ENCODE measurements around the gene COX6A2.
"Not testable (repeated sequence)": the region's sequence is repeated elsewhere in the genome, so short reads cannot be mapped to it uniquely, and the experiment has no call there.

The COX6A2 gene

GRCh38 chr16:31461921-31462804 lies 34.0 kb upstream of the COX6A2 start:
- no peak for DNase-seq

GRCh38 chr16:31461201-31461920 lies 33.2 kb upstream of the COX6A2 start:
- no peak for DNase-seq

GRCh38 chr16:31460582-31461002 lies 32.4 kb upstream of the COX6A2 start:
- DNase-seq = no peak

GRCh38 chr16:31459687-31460581 lies 31.8 kb upstream of the COX6A2 start:
- DNase-seq = peak; percentile 96

GRCh38 chr16:31458844-31459686 lies 30.9 kb upstream of the COX6A2 start, which contains the start of gene ARMC5:
Gene ARMC5 (plus strand): TSS chr16:31459501. CDS start chr16:31459525, 24 bp downstream.
- peak; percentile 95 for DNase-seq

- peak; percentile 24 for DNase-seq
Observed at GRCh38 chr16:31458073-31458843, 30.1 kb upstream of the COX6A2 start.

GRCh38 chr16:31456988-31457360 lies 28.8 kb upstream of the COX6A2 start:
- no peak for DNase-seq

- no peak for DNase-seq
Observed at GRCh38 chr16:31455601-31456314, 27.6 kb upstream of the COX6A2 start.

GRCh38 chr16:31453255-31454204 lies 25.4 kb upstream of the COX6A2 start:
- no peak for DNase-seq

- no peak for DNase-seq
Observed at GRCh38 chr16:31452631-31453106, 24.5 kb upstream of the COX6A2 start.

GRCh38 chr16:31451681-31452351 lies 23.7 kb upstream of the COX6A2 start:
- peak; percentile 32 for DNase-seq

GRCh38 chr16:31451201-31451600 lies 23.0 kb upstream of the COX6A2 start:
- no peak for DNase-seq

GRCh38 chr16:31445931-31446330 lies 17.8 kb upstream of the COX6A2 start:
- not testable (repeated sequence) for DNase-seq

- no peak for DNase-seq
Observed at GRCh38 chr16:31441956-31442355, 13.8 kb upstream of the COX6A2 start.

GRCh38 chr16:31440516-31441184 lies 12.5 kb upstream of the COX6A2 start:
- DNase-seq = no peak

GRCh38 chr16:31439519-31439918 lies 11.4 kb upstream of the COX6A2 start:
- no peak for DNase-seq

- DNase-seq = not testable (repeated sequence)
Observed at GRCh38 chr16:31439023-31439422, 10.9 kb upstream of the COX6A2 start.

GRCh38 chr16:31438414-31438813 lies 10.3 kb upstream of the COX6A2 start:
- no peak for DNase-seq
